ENCODE results near the gene APOBEC4. TPM values are rescaled to one million over a fixed set of nuclear protein-coding genes. Genes with fewer than 3 reads are reported as not detected.

The APOBEC4 gene
- total and polyA plus RNA-seq, 8 donors: not detected

GRCh38 chr1:183693521-183693920, 40.4 kb upstream of the APOBEC4 start:
- intact Hi-C loops (cut with DNase I; ENCODE audit: low total_unique reads): no loop called here
- H3K4me3 ChIP-seq: no peak overlapping the region
- no peaks in the 10 kb centered on the region for H3K27me3 ChIP-seq
- TF ChIP-seq CTCF (IDR thresholded peaks at IDR 0.05) (no peak), POLR2AphosphoS5 (IDR thresholded peaks at IDR 0.05) (no peak), POLR2A (IDR thresholded peaks at IDR 0.05) (no peak), EP300 (IDR thresholded peaks at IDR 0.05) (no peak)
- H3K36me3 ChIP-seq: no peaks in the 10 kb centered on the region
- H3K9me3 ChIP-seq: no peaks in the 10 kb centered on the region
- DNase-seq: no peak
- no peak overlapping the region for H3K27ac ChIP-seq
- peaks cover 0 to 12% (median 0%) of the 10 kb centered on the region in 4 donors for H3K4me1 ChIP-seq

- H3K4me1 ChIP-seq: peaks cover 0 to 11% (median 0%) of the 10 kb centered on the region in 4 donors
- no peak for TF ChIP-seq EP300 (IDR thresholded peaks at IDR 0.05)
- TF ChIP-seq POLR2AphosphoS5 (IDR thresholded peaks at IDR 0.05): no peak
- no peak for TF ChIP-seq CTCF (IDR thresholded peaks at IDR 0.05)
- no peak for TF ChIP-seq POLR2A (IDR thresholded peaks at IDR 0.05)
- no peak overlapping the region for H3K27ac ChIP-seq
- no peaks in the 10 kb centered on the region for H3K27me3 ChIP-seq
- DNase-seq: no peak
- no peaks in the 10 kb centered on the region for H3K36me3 ChIP-seq
- H3K9me3 ChIP-seq: no peaks in the 10 kb centered on the region
- H3K4me3 ChIP-seq: no peak overlapping the region
- intact Hi-C loops (cut with DNase I; ENCODE audit: low total_unique reads): no loop called here
Observed at GRCh38 chr1:183689762-183690204, 36.7 kb upstream of the APOBEC4 start.

GRCh38 chr1:183688341-183689060, 35.4 kb upstream of the APOBEC4 start:
- no peak for TF ChIP-seq EP300 (IDR thresholded peaks at IDR 0.05)
- TF ChIP-seq CTCF (IDR thresholded peaks at IDR 0.05): no peak
- intact Hi-C loops (cut with DNase I; ENCODE audit: low total_unique reads): no loop called here
- Histone ChIP-seq H3K27me3 (peaks cover 0 to 4% (median 0%) of the 10 kb centered on the region in 3 donors), H3K4me3 (no peak overlapping the region), H3K4me1 (no peaks in the 10 kb centered on the region), H3K9me3 (no peaks in the 10 kb centered on the region), H3K27ac (no peak overlapping the region), H3K36me3 (no peaks in the 10 kb centered on the region)
- no peak for DNase-seq
- 79 to 91% (median 86%) methylated on average over 2 of the region's 2 CpGs for WGBS, 5 donors

GRCh38 chr1:183687546-183688304, 34.6 kb upstream of the APOBEC4 start:
- intact Hi-C loops (cut with DNase I; ENCODE audit: low total_unique reads): no loop called here
- H3K4me1 ChIP-seq: no peaks in the 10 kb centered on the region
- TF ChIP-seq EP300 (IDR thresholded peaks at IDR 0.05) (no peak), POLR2AphosphoS5 (IDR thresholded peaks at IDR 0.05) (no peak), CTCF (IDR thresholded peaks at IDR 0.05) (no peak), POLR2A (IDR thresholded peaks at IDR 0.05) (no peak)
- H3K27me3 ChIP-seq: peaks cover 0 to 4% (median 0%) of the 10 kb centered on the region in 3 donors
- DNase-seq: no peak
- H3K27ac ChIP-seq: no peak overlapping the region
- no peaks in the 10 kb centered on the region for H3K9me3 ChIP-seq
- H3K4me3 ChIP-seq: no peak overlapping the region
- 65 to 81% (median 75%) methylated on average over 2 of the region's 2 CpGs for WGBS, 5 donors
- H3K36me3 ChIP-seq: no peaks in the 10 kb centered on the region

Measured in stomach (tissue), 9 donors.